ENCODE data around the gene POLA1.

The POLA1 gene

GRCh38 chrX:25012433-25012735 is 318.7 kb downstream of the POLA1 start (continued):
- TF ChIP-seq RARB (CRISPR knock-in tag; IDR thresholded peaks at IDR 0.05) (no peak), ZNF70 (CRISPR knock-in tag; IDR thresholded peaks at IDR 0.05) (no peak), ZNF8 (CRISPR knock-in tag; IDR thresholded peaks at IDR 0.05) (no peak), PPARA (CRISPR knock-in tag; IDR thresholded peaks at IDR 0.05; ENCODE audit: borderline replicate concordance) (no peak), CSRNP3 (CRISPR knock-in tag; IDR thresholded peaks at IDR 0.05) (no peak), OSR1 (CRISPR knock-in tag; IDR thresholded peaks at IDR 0.05) (no peak)

GRCh38 chrX:25012793-25013631 is 319.3 kb downstream of the POLA1 start:
- ATAC-seq, result peak; percentile 7; the same call in 1 of the 3 replicates
- TF ChIP-seq, protein P1, sequence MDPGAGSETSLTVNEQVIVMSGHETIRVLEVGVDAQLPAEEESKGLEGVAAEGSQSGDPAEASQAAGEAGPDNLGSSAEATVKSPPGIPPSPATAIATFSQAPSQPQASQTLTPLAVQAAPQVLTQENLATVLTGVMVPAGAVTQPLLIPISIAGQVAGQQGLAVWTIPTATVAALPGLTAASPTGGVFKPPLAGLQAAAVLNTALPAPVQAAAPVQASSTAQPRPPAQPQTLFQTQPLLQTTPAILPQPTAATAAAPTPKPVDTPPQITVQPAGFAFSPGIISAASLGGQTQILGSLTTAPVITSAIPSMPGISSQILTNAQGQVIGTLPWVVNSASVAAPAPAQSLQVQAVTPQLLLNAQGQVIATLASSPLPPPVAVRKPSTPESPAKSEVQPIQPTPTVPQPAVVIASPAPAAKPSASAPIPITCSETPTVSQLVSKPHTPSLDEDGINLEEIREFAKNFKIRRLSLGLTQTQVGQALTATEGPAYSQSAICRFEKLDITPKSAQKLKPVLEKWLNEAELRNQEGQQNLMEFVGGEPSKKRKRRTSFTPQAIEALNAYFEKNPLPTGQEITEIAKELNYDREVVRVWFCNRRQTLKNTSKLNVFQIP (CRISPR knock-in tag; IDR thresholded peaks at IDR 0.05; ENCODE audit: borderline replicate concordance, low read depth), result no peak
- TF ChIP-seq TOX (CRISPR knock-in tag; IDR thresholded peaks at IDR 0.05; ENCODE audit: borderline replicate concordance) (no peak), ZFP30 (CRISPR knock-in tag; IDR thresholded peaks at IDR 0.05) (no peak), OSR1 (CRISPR knock-in tag; IDR thresholded peaks at IDR 0.05) (no peak), ZNF565 (CRISPR knock-in tag; conservative IDR thresholded peaks at IDR 0.05; ENCODE audit: low read depth) (no peak), ESRRG (CRISPR knock-in tag; IDR thresholded peaks at IDR 0.05) (no peak), PATZ1 (CRISPR knock-in tag; IDR thresholded peaks at IDR 0.05; ENCODE audit: borderline replicate concordance) (no peak), TCF4 (CRISPR knock-in tag; IDR thresholded peaks at IDR 0.05; ENCODE audit: borderline replicate concordance) (no peak), RARB (CRISPR knock-in tag; IDR thresholded peaks at IDR 0.05) (no peak), ZNF8 (CRISPR knock-in tag; IDR thresholded peaks at IDR 0.05) (no peak), GLIS3 (CRISPR knock-in tag; IDR thresholded peaks at IDR 0.05) (no peak), CSDC2 (CRISPR knock-in tag; IDR thresholded peaks at IDR 0.05) (no peak), ISL1 (CRISPR knock-in tag; IDR thresholded peaks at IDR 0.05) (no peak)
- TF ChIP-seq, protein P2, sequence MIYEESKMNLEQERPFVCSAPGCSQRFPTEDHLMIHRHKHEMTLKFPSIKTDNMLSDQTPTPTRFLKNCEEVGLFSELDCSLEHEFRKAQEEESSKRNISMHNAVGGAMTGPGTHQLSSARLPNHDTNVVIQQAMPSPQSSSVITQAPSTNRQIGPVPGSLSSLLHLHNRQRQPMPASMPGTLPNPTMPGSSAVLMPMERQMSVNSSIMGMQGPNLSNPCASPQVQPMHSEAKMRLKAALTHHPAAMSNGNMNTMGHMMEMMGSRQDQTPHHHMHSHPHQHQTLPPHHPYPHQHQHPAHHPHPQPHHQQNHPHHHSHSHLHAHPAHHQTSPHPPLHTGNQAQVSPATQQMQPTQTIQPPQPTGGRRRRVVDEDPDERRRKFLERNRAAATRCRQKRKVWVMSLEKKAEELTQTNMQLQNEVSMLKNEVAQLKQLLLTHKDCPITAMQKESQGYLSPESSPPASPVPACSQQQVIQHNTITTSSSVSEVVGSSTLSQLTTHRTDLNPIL (CRISPR knock-in tag; IDR thresholded peaks at IDR 0.05; ENCODE audit: low read depth), result no peak

DNA sequence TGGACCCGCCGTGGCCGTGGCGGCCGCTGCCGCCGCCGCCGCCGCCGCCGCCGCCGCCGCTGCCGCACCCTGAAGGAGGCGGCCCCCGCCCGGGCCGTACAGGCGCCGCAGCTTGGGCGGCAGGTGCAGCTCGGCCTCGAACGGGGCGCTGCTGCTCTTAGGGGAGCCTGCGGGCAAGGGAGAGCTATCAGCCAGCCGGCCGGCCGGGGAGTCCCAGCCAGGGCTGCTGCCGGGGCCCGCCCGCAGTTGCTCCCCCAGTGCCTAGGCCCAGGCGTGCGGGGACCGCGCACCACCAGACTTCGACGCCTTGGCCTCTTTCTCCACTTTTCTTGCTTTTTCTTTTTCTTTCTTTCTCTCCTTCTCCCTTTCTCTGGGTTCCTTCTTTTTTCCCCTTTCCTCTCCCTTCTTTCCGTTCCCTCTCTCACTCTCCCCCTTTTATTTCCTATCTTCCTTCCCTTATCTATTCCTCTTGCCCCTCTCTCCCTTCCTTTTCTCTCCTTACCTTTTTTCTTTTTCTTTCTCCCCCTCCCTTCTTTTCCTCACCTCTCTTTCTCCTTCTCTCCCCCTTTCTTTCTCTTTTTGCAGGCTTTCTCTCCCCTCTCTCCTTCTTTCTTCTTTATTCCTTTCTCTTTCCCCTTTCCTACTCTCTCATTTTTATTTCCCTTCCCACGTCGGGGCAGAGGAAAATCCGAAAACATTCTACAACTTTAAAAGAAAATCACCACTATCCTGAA is 320.1 kb downstream of the POLA1 start:
- ATAC-seq, result no peak
- TF ChIP-seq GLIS3 (CRISPR knock-in tag; IDR thresholded peaks at IDR 0.05), result no peak
- TF ChIP-seq ZC3H10 (CRISPR knock-in tag; IDR thresholded peaks at IDR 0.05), result no peak
- TF ChIP-seq SNAI2 (CRISPR knock-in tag; IDR thresholded peaks at IDR 0.05), result no peak
- TF ChIP-seq ZNF565 (CRISPR knock-in tag; conservative IDR thresholded peaks at IDR 0.05; ENCODE audit: low read depth), result no peak
- TF ChIP-seq ARNTL (CRISPR knock-in tag; IDR thresholded peaks at IDR 0.05; ENCODE audit: borderline replicate concordance, low read depth), result no peak
- TF ChIP-seq, protein P2 (CRISPR knock-in tag; IDR thresholded peaks at IDR 0.05; ENCODE audit: low read depth), result no peak
- TF ChIP-seq PATZ1 (CRISPR knock-in tag; IDR thresholded peaks at IDR 0.05; ENCODE audit: borderline replicate concordance), result no peak
- TF ChIP-seq ZFP30 (CRISPR knock-in tag; IDR thresholded peaks at IDR 0.05), result no peak
- TF ChIP-seq, protein P3, sequence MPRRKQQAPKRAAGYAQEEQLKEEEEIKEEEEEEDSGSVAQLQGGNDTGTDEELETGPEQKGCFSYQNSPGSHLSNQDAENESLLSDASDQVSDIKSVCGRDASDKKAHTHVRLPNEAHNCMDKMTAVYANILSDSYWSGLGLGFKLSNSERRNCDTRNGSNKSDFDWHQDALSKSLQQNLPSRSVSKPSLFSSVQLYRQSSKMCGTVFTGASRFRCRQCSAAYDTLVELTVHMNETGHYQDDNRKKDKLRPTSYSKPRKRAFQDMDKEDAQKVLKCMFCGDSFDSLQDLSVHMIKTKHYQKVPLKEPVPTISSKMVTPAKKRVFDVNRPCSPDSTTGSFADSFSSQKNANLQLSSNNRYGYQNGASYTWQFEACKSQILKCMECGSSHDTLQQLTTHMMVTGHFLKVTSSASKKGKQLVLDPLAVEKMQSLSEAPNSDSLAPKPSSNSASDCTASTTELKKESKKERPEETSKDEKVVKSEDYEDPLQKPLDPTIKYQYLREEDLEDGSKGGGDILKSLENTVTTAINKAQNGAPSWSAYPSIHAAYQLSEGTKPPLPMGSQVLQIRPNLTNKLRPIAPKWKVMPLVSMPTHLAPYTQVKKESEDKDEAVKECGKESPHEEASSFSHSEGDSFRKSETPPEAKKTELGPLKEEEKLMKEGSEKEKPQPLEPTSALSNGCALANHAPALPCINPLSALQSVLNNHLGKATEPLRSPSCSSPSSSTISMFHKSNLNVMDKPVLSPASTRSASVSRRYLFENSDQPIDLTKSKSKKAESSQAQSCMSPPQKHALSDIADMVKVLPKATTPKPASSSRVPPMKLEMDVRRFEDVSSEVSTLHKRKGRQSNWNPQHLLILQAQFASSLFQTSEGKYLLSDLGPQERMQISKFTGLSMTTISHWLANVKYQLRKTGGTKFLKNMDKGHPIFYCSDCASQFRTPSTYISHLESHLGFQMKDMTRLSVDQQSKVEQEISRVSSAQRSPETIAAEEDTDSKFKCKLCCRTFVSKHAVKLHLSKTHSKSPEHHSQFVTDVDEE (CRISPR knock-in tag; IDR thresholded peaks at IDR 0.05), result no peak
- TF ChIP-seq ZFP3 (CRISPR knock-in tag; IDR thresholded peaks at IDR 0.05), result no peak
- no peak for TF ChIP-seq ZNF8 (CRISPR knock-in tag; IDR thresholded peaks at IDR 0.05)
- no peak for TF ChIP-seq TCF4 (CRISPR knock-in tag; IDR thresholded peaks at IDR 0.05; ENCODE audit: borderline replicate concordance)
- TF ChIP-seq CSDC2 (CRISPR knock-in tag; IDR thresholded peaks at IDR 0.05), result no peak
